ENCODE results near the gene PCDHGC4.

The PCDHGC4 gene

GRCh38 chr5:141527426-141527825 lies 42.6 kb downstream of the PCDHGC4 start:
- no peak for DNase-seq (ENCODE audit: insufficient read length, low spot score)
- no peak for FAIRE-seq

- no peak for DNase-seq (ENCODE audit: insufficient read length, low spot score)
- no peak for FAIRE-seq
Observed at GRCh38 chr5:141528291-141528984, 43.6 kb downstream of the PCDHGC4 start.

GRCh38 chr5:141529002-141529401 lies 44.2 kb downstream of the PCDHGC4 start:
- no peak for FAIRE-seq
- DNase-seq (ENCODE audit: insufficient read length, low spot score): no peak

GRCh38 chr5:141529873-141530272 lies 45.0 kb downstream of the PCDHGC4 start:
- DNase-seq (ENCODE audit: insufficient read length, low spot score) (no peak), FAIRE-seq (no peak)

GRCh38 chr5:141532726-141533125 lies 47.9 kb downstream of the PCDHGC4 start:
- DNase-seq (ENCODE audit: insufficient read length, low spot score) (no peak), FAIRE-seq (no peak)

GRCh38 chr5:141533897-141534296 lies 49.1 kb downstream of the PCDHGC4 start:
- DNase-seq (ENCODE audit: insufficient read length, low spot score) (no peak), FAIRE-seq (no peak)

- no peak for FAIRE-seq
- no peak for DNase-seq (ENCODE audit: insufficient read length, low spot score)
Observed at GRCh38 chr5:141534492-141535213, 49.8 kb downstream of the PCDHGC4 start.
